NOMO-1 treated with dmso at 0.1 percent for 144 hours (cell line): Measurements from ENCODE around the gene DPP4.

Experiments
- DNase-seq: peaks from one replicate; lab custom pipeline; 2025; ENCODE audit not compliant: unreplicated experiment; lab: John Stamatoyannopoulos, UW

Gene DPP4

GRCh38 chr2:162085090-162085891 lies 11.3 kb upstream of the DPP4 start:
- no peak for DNase-seq

GRCh38 chr2:162084536-162084935 lies 10.5 kb upstream of the DPP4 start:
- no peak for DNase-seq

- no peak for DNase-seq
Observed at GRCh38 chr2:162082681-162083080, 8.7 kb upstream of the DPP4 start.

GRCh38 chr2:162082036-162082435 lies 8.0 kb upstream of the DPP4 start:
- DNase-seq = no peak

- no peak for DNase-seq
Observed at GRCh38 chr2:162079514-162079913, 5.5 kb upstream of the DPP4 start.

- no peak for DNase-seq
Observed at GRCh38 chr2:162075689-162076132, 1.7 kb upstream of the DPP4 start.

GRCh38 chr2:162074928-162075688 lies 1.1 kb upstream of the DPP4 start:
- no peak for DNase-seq

- no peak for DNase-seq
Observed at GRCh38 chr2:162074632-162074895, 549 bp upstream of the DPP4 start.

- no peak for DNase-seq
Observed at GRCh38 chr2:162072976-162073887, 783 bp downstream of the DPP4 start.

- no peak for DNase-seq
Observed at GRCh38 chr2:162072181-162072702, 1.8 kb downstream of the DPP4 start.

GRCh38 chr2:162071001-162071400 lies 3.0 kb downstream of the DPP4 start:
- no peak for DNase-seq

GRCh38 chr2:162070228-162070936 lies 3.6 kb downstream of the DPP4 start:
- no peak for DNase-seq

- no peak for DNase-seq
Observed at GRCh38 chr2:162069267-162069903, 4.6 kb downstream of the DPP4 start.

- no peak for DNase-seq
Observed at GRCh38 chr2:162067596-162067995, 6.4 kb downstream of the DPP4 start.

GRCh38 chr2:162065767-162066166 lies 8.2 kb downstream of the DPP4 start:
- DNase-seq = no peak

GRCh38 chr2:162063899-162064298 lies 10.1 kb downstream of the DPP4 start:
- DNase-seq = no peak

- no peak for DNase-seq
Observed at GRCh38 chr2:162063281-162063680, 10.7 kb downstream of the DPP4 start.

GRCh38 chr2:162062559-162062958 lies 11.5 kb downstream of the DPP4 start:
- no peak for DNase-seq

GRCh38 chr2:162061021-162061420 lies 13.0 kb downstream of the DPP4 start:
- DNase-seq = no peak

- no peak for DNase-seq
Observed at GRCh38 chr2:162060532-162060931, 13.5 kb downstream of the DPP4 start.
